ENCODE measurements around the gene FN3K. TPM values are rescaled to one million over a fixed set of nuclear protein-coding genes. Genes with fewer than 3 reads are reported as not detected.
A peak's percentile ranks its signal among the peaks of the same experiment; 100 is the strongest.

FN3K gene
- polyA plus RNA-seq, 2 of the 4 experiments (the other 2 are of a cell fraction) = 1.3 to 13.2 TPM

GRCh38 chr17:82737967-82738877 is 2.8 kb downstream of the FN3K start:
- no peaks in the 10 kb centered on the region for H3K4me1 ChIP-seq
- CTCF ChIA-PET = interaction anchor here (0.6 to 1.9 kb wide), 5 partner anchors 10 to 70 kb away, joined by 3 to 8 read pairs (median 3); no protein-coding TSS in a partner anchor
- H3K4me2 ChIP-seq = no peak overlapping the region
- H3K9me3 ChIP-seq = peaks cover 29% of the 10 kb centered on the region
- DNase-seq (ENCODE audit: low read depth in 1 of 2, low spot score in 1 of 2) = no peak
- no peak for FAIRE-seq
- H3K4me3 ChIP-seq = no peak overlapping the region
- POLR2A ChIA-PET = no interaction called here
- no peak for ATAC-seq
- TF ChIP-seq RAD21 (conservative IDR thresholded peaks at IDR 0.05 in 1 of 2, IDR thresholded peaks at IDR 0.05 in 1 of 2) = no peak
- no peak for TF ChIP-seq JUNB (IDR thresholded peaks at IDR 0.05)
- no peak for TF ChIP-seq CHD2 (IDR thresholded peaks at IDR 0.05; ENCODE audit: low read length, partially characterized antibody)
- no peak for TF ChIP-seq POLR2AphosphoS2 (conservative IDR thresholded peaks at IDR 0.05; ENCODE audit: low read length)
- TF ChIP-seq SMC3 (IDR thresholded peaks at IDR 0.05) = no peak
- no peak for TF ChIP-seq TP53 (CRISPR knock-in tag; IDR thresholded peaks at IDR 0.05)
- no peak for TF ChIP-seq RARB (CRISPR knock-in tag; IDR thresholded peaks at IDR 0.05)
- TF ChIP-seq CHD4 (IDR thresholded peaks at IDR 0.05; ENCODE audit: borderline replicate concordance) = no peak
- TF ChIP-seq MAX (IDR thresholded peaks at IDR 0.05) = no peak
- no peak for TF ChIP-seq NR3C1 (IDR thresholded peaks at IDR 0.05)
- TF ChIP-seq KDM1A (IDR thresholded peaks at IDR 0.05; ENCODE audit: low read depth) = no peak
- TF ChIP-seq E2F6 (IDR thresholded peaks at IDR 0.05; ENCODE audit: borderline replicate concordance, low read depth) = no peak
- TF ChIP-seq CBX2 (IDR thresholded peaks at IDR 0.05; ENCODE audit: borderline replicate concordance, low read depth) = no peak
- 83% methylated on average over 24 of the region's 26 CpGs for WGBS (ENCODE audit: missing lambda C conversion rate)
- H3K27ac ChIP-seq = no peak overlapping the region

- FAIRE-seq (no peak), DNase-seq (ENCODE audit: low read depth in 1 of 2, low spot score in 1 of 2) (peak in 1 of 2 experiments; percentile 65), ATAC-seq (no peak)
- ChIA-PET CTCF (interaction anchor here (0.8 to 3.2 kb wide), 6 partner anchors 14 to 73 kb away, joined by 3 to 18 read pairs (median 6); no protein-coding TSS in a partner anchor), POLR2A (no interaction called here)
- Histone ChIP-seq H3K4me1 (no peaks in the 10 kb centered on the region), H3K9me3 (peaks cover 23% of the 10 kb centered on the region), H3K4me3 (no peak overlapping the region), H3K27ac (no peak overlapping the region), H3K4me2 (no peak overlapping the region)
- WGBS (ENCODE audit: missing lambda C conversion rate) = 89% methylated on average over 10 of the region's 10 CpGs
- TF ChIP-seq SREBF2 (IDR thresholded peaks at IDR 0.05) (no peak), SMC3 (IDR thresholded peaks at IDR 0.05) (no peak), NR3C1 (IDR thresholded peaks at IDR 0.05) (no peak), CHD4 (IDR thresholded peaks at IDR 0.05; ENCODE audit: borderline replicate concordance) (no peak), JUN (IDR thresholded peaks at IDR 0.05) (no peak), REST (IDR thresholded peaks at IDR 0.05) (no peak), GATA3 (IDR thresholded peaks at IDR 0.05; ENCODE audit: borderline replicate concordance) (no peak), CTCF (IDR thresholded peaks at IDR 0.05) (no peak), TFCP2L1 (CRISPR knock-in tag; IDR thresholded peaks at IDR 0.05) (no peak), RCOR1 (IDR thresholded peaks at IDR 0.05; ENCODE audit: low read depth, low read length) (no peak), MAZ (IDR thresholded peaks at IDR 0.05; ENCODE audit: borderline replicate concordance, low read depth, low read length) (no peak), BCL3 (IDR thresholded peaks at IDR 0.05) (no peak), USF2 (IDR thresholded peaks at IDR 0.05) (no peak), EHF (CRISPR knock-in tag; IDR thresholded peaks at IDR 0.05) (no peak), ZNF302 (CRISPR knock-in tag; IDR thresholded peaks at IDR 0.05) (no peak), ZFP36 (IDR thresholded peaks at IDR 0.05; ENCODE audit: borderline replicate concordance, partially characterized antibody) (no peak), KDM5A (IDR thresholded peaks at IDR 0.05) (no peak)
Measured at GRCh38 chr17:82740906-82741759, 5.7 kb downstream of the FN3K start.
